HCT116 (cell line): ENCODE measurements around the gene RNF34. TPM values are rescaled to one million over a fixed set of nuclear protein-coding genes. Genes with fewer than 3 reads are reported as not detected.

Experiments used
- ATAC-seq: fragments of 200-7000 bp; cut with Tn5 transposase; 2 replicates; pipeline ENCODE4 v1.9.1; 2020; ENCODE audit warnings: mild to moderate bottlenecking, moderate library complexity
- BruUV-seq: library from RNA; stranded (reverse); fragments of 400-500 nt; replicated peaks from 2 replicates; lab custom pipeline; 2021; lab: Mats Ljungman, UMichigan
- CTCF ChIA-PET: fragments of 300-600 bp; sonication (Branson Sonifier 250); formaldehyde crosslinking; loops from one replicate; lab custom pipeline; 2021; ENCODE audit warnings: antibody characterized with exemption; lab: Charles Lee
- POLR2A ChIA-PET: fragments of 300-600, 350-600 bp; sonication (Branson Sonifier 250); formaldehyde crosslinking; loops from one replicate; lab custom pipeline; 2021; ENCODE audit warnings: antibody characterized with exemption; lab: Charles Lee
- RAD21 ChIA-PET, 2 experiments: fragments of 300-600 bp; sonication (Branson Sonifier 250); formaldehyde crosslinking; loops; one replicate each; lab custom pipeline; 2023; ENCODE audit warnings: low total read pairs in 2 of 2; ENCODE audit not compliant: uncharacterized antibody in 2 of 2, unreplicated experiment in 2 of 2, low non-redundant PET in 1 of 2; lab: Charles Lee
- DNase-seq: peaks from one replicate; pipeline ENCODE4 v3.0.0-alpha.2; 2010; ENCODE audit warnings: low read depth, low spot score
- H2AFZ ChIP-seq: fragments of 200-600 bp; shearing (Covaris generic), sonication (generic); 2 replicates; pipeline ENCODE4 v1.6.1; 2017; ENCODE audit warnings: low read depth, mixed run types, mixed read lengths, antibody characterized with exemption, low read length; ENCODE audit not compliant: poor library complexity, severe bottlenecking
- H3K27ac ChIP-seq: 2 replicates; pipeline ENCODE4 v1.5.1; 2012; ENCODE audit warnings: low read depth, low read length
- H3K27me3 ChIP-seq: fragments of 200-600 bp; sonication (generic); 2 replicates; pipeline ENCODE4 v1.6.1; 2016; ENCODE audit warnings: mixed run types, low read length, mixed read lengths; ENCODE audit not compliant: insufficient read depth
- H3K36me3 ChIP-seq, 2 experiments: fragments of 200-500 bp in 1 of 2; fragments of 200-600 bp in 1 of 2; sonication (Bioruptor generic) in 1 of 2; sonication (generic) in 1 of 2; 2 replicates each; pipeline versions ENCODE4 v1.5.1 to v1.6.1; 2014 to 2016; ENCODE audit warnings: low read length in 2 of 2, inconsistent platforms in 1 of 2, mixed read lengths in 1 of 2, mixed run types in 1 of 2; ENCODE audit not compliant: insufficient read depth in 2 of 2, control insufficient read depth in 1 of 2
- H3K4me1 ChIP-seq, 2 experiments: fragments of 200-600 bp in 1 of 2; sonication (generic) in 1 of 2; 2 replicates each; pipeline versions ENCODE4 v1.5.1 to v1.6.1; 2012 to 2017; ENCODE audit warnings: low read length in 2 of 2, inconsistent platforms in 1 of 2, mild to moderate bottlenecking in 1 of 2, mixed read lengths in 1 of 2, mixed run types in 1 of 2, moderate library complexity in 1 of 2; ENCODE audit not compliant: insufficient read depth in 2 of 2, control insufficient read depth in 1 of 2
- H3K4me2 ChIP-seq: fragments of 200-600 bp; sonication (generic); 2 replicates; pipeline ENCODE4 v1.6.1; 2017; ENCODE audit warnings: mixed run types, low read length, mixed read lengths
- H3K4me3 ChIP-seq, 2 experiments: fragments of 200-600 bp in 1 of 2; sonication (generic) in 1 of 2; replicated peaks in 1 of 2; 2 replicates each; pipeline ENCODE4 v1.5.1; 2011 to 2016; ENCODE audit warnings: low read length in 2 of 2, control low read depth in 1 of 2, low read depth in 1 of 2, mild to moderate bottlenecking in 1 of 2, mixed read lengths in 1 of 2, mixed run types in 1 of 2
- H3K79me2 ChIP-seq: fragments of 200-600 bp; sonication (generic); 2 replicates; pipeline ENCODE4 v1.6.1; 2017; ENCODE audit warnings: mild to moderate bottlenecking, mixed run types, low read length, moderate library complexity, mixed read lengths; ENCODE audit not compliant: insufficient read depth
- H3K9ac ChIP-seq: fragments of 200-600 bp; sonication (generic); 2 replicates; pipeline ENCODE4 v1.6.1; 2016; ENCODE audit warnings: low read length, mixed read lengths
- H3K9me2 ChIP-seq: fragments of 200-600 bp; sonication (generic), shearing (Covaris generic); 2 replicates; pipeline ENCODE4 v1.6.1; 2017; ENCODE audit warnings: mixed run types, mild to moderate bottlenecking, moderate library complexity; ENCODE audit not compliant: insufficient read depth
- H3K9me3 ChIP-seq, 2 experiments: fragments of 200-500 bp in 1 of 2; fragments of 200-600 bp in 1 of 2; sonication (Bioruptor generic) in 1 of 2; sonication (generic) in 1 of 2; 2 replicates each; pipeline ENCODE4 v1.6.1; 2014 to 2017; ENCODE audit warnings: low read length in 2 of 2, mixed read lengths in 2 of 2, inconsistent platforms in 1 of 2, low read depth in 1 of 2, mild to moderate bottlenecking in 1 of 2, mixed run types in 1 of 2, moderate library complexity in 1 of 2; ENCODE audit not compliant: control insufficient read depth in 1 of 2, insufficient read depth in 1 of 2
- H4K20me1 ChIP-seq: fragments of 200-600 bp; sonication (generic), shearing (Covaris generic); 2 replicates; pipeline ENCODE4 v1.6.1; 2017; ENCODE audit warnings: mixed run types, mild to moderate bottlenecking, moderate library complexity; ENCODE audit not compliant: insufficient read depth
- CTCF ChIP-seq, 3 experiments: fragments of 200-600 bp in 1 of 3; sonication (generic) in 1 of 3; IDR thresholded peaks in 2 of 3; conservative IDR thresholded peaks in 1 of 3; 2 replicates each; pipeline ENCODE4 v1.5.1; 2012 to 2017; ENCODE audit warnings: low read depth in 2 of 3, low read length in 2 of 3, antibody characterized with exemption in 1 of 3, borderline replicate concordance in 1 of 3, control low read depth in 1 of 3, mild to moderate bottlenecking in 1 of 3, mixed read lengths in 1 of 3, mixed run types in 1 of 3, moderate library complexity in 1 of 3; ENCODE audit not compliant: insufficient read depth in 1 of 3
- EGR1 ChIP-seq: IDR thresholded peaks from 2 replicates; pipeline ENCODE4 v1.6.1; 2012; ENCODE audit warnings: low read depth
- POLR2A ChIP-seq: IDR thresholded peaks from 2 replicates; pipeline ENCODE4 v1.7.0; 2011; ENCODE audit warnings: borderline replicate concordance; ENCODE audit not compliant: insufficient read depth, insufficient read length; ENCODE audit errors: extremely low read depth
- TCF7L2 ChIP-seq: IDR thresholded peaks from 2 replicates; pipeline ENCODE4 v1.7.0; 2011; ENCODE audit warnings: borderline replicate concordance, inconsistent platforms; ENCODE audit not compliant: insufficient read depth, insufficient read length; ENCODE audit errors: extremely low read depth
- ZBTB33 ChIP-seq: IDR thresholded peaks from 2 replicates; pipeline ENCODE4 v1.6.1; 2011; ENCODE audit warnings: mild to moderate bottlenecking, low read length, moderate library complexity; ENCODE audit not compliant: insufficient replicate concordance; ENCODE audit errors: extremely low read depth
- ZFX ChIP-seq: fragments of 450-650 bp; IDR thresholded peaks from 2 replicates; pipeline ENCODE4 v1.6.1; 2017
- intact Hi-C: fragments of 100-400 bp; cut with micrococcal nuclease; formaldehyde crosslinking; loops from 2 replicates; pipeline ENCODE4 v1.10.0; 2022
- total RNA-seq: library from RNA; stranded (reverse); gene quantifications from one replicate; pipeline ENCODE4 v1.2.1, GENCODE V29; 2021; ENCODE audit not compliant: unreplicated experiment

Gene RNF34
- total RNA-seq, 1 experiment from 2014 or later, result 47.8 TPM

- H3K9me2 ChIP-seq, result no peaks in the 10 kb centered on the region
- H3K27me3 ChIP-seq, result no peaks in the 10 kb centered on the region
- H3K9me3 ChIP-seq, result no peaks in the 10 kb centered on the region
- no peaks in the 10 kb centered on the region for H3K4me1 ChIP-seq
- H3K9ac ChIP-seq, result no peak overlapping the region
- BruUV-seq, result no TSS peak
- peaks cover 0 to 5% of the 10 kb centered on the region in 2 experiments; a peak in 2 of 4 replicates for H3K36me3 ChIP-seq
- POLR2A ChIA-PET, result no interaction called here
- no peak for ATAC-seq
- DNase-seq, result no peak
- no peak overlapping the region for H3K27ac ChIP-seq
- CTCF ChIA-PET, result no interaction called here
- intact Hi-C loops, result no loop called here
- H2AFZ ChIP-seq, result no peak overlapping the region
- RAD21 ChIA-PET, result no interaction called here
- peaks cover 42% of the 10 kb centered on the region for H3K79me2 ChIP-seq
- no peaks in the 10 kb centered on the region for H4K20me1 ChIP-seq
- no peak overlapping the region for H3K4me3 ChIP-seq
- TF ChIP-seq ZFX (no peak), CTCF (IDR thresholded peaks at IDR 0.05 in 2 of 3, conservative IDR thresholded peaks at IDR 0.05 in 1 of 3; ENCODE audit: borderline replicate concordance in 1 of 3, insufficient read depth in 1 of 3, low read depth in 2 of 3, low read length in 2 of 3) (no peak), TCF7L2 (no peak)
- no peak overlapping the region for H3K4me2 ChIP-seq
Measured at GRCh38 chr12:121452340-121452984, 52.5 kb downstream of the RNF34 start.

DNA sequence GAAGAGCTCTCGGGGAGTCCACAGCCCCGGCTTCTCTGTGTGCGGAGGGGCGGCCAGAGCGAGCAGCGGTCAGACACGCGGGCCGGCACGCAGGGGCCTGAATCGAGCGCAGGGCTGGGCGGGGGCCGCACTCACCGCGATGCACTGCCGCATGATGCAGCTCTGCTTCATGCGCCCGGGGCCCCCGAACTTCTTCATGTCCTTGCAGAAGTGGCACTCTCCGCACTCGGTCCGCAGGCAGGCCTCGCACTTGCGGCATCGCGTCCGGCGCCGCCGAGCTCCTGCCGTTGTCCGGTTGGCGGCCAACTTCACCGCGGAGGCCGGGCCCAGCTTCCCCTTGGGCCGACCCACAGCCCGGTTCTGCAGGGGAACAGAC is 53.1 kb downstream of the RNF34 start:
- no peaks in the 10 kb centered on the region for H3K9me3 ChIP-seq
- ChIA-PET CTCF (no interaction called here), RAD21 (no interaction called here), POLR2A (no interaction called here)
- no peaks in the 10 kb centered on the region for H4K20me1 ChIP-seq
- DNase-seq (no peak), ATAC-seq (no peak)
- no peak overlapping the region for H3K9ac ChIP-seq
- no peaks in the 10 kb centered on the region for H3K27me3 ChIP-seq
- intact Hi-C loops, result no loop called here
- H3K79me2 ChIP-seq, result peaks cover 47% of the 10 kb centered on the region
- no peak overlapping the region for H3K4me3 ChIP-seq
- no TSS peak for BruUV-seq
- no peaks in the 10 kb centered on the region for H3K9me2 ChIP-seq
- no peak overlapping the region for H3K4me2 ChIP-seq
- H2AFZ ChIP-seq, result no peak overlapping the region
- no peaks in the 10 kb centered on the region for H3K4me1 ChIP-seq
- H3K27ac ChIP-seq, result no peak overlapping the region
- H3K36me3 ChIP-seq, result peaks cover 0 to 5% of the 10 kb centered on the region in 2 experiments; a peak in 2 of 4 replicates
- TF ChIP-seq ZBTB33, result no peak
- TF ChIP-seq POLR2A, result no peak
- TF ChIP-seq TCF7L2, result no peak
- no peak for TF ChIP-seq CTCF (IDR thresholded peaks at IDR 0.05 in 2 of 3, conservative IDR thresholded peaks at IDR 0.05 in 1 of 3; ENCODE audit: borderline replicate concordance in 1 of 3, insufficient read depth in 1 of 3, low read depth in 2 of 3, low read length in 2 of 3)
- no peak for TF ChIP-seq EGR1
